IPS-18c (cell line): Measurements from ENCODE around the gene UBTD2.
"Not testable (repeated sequence)": the region's sequence is repeated elsewhere in the genome, so short reads cannot be mapped to it uniquely, and the experiment has no call there.

Experiments
- H3K4me3 ChIP-seq: 2 replicates; pipeline ENCODE4 v1.7.0; 2013; ENCODE audit warnings: low read depth, mild to moderate bottlenecking, low read length, moderate library complexity; ENCODE audit not compliant: insufficient read depth
- H3K9me3 ChIP-seq: one replicate; pipeline ENCODE4 v1.6.1; 2013; ENCODE audit warnings: mild to moderate bottlenecking, low read length, moderate library complexity; ENCODE audit not compliant: control insufficient read depth, insufficient read depth

Gene UBTD2

DNA sequence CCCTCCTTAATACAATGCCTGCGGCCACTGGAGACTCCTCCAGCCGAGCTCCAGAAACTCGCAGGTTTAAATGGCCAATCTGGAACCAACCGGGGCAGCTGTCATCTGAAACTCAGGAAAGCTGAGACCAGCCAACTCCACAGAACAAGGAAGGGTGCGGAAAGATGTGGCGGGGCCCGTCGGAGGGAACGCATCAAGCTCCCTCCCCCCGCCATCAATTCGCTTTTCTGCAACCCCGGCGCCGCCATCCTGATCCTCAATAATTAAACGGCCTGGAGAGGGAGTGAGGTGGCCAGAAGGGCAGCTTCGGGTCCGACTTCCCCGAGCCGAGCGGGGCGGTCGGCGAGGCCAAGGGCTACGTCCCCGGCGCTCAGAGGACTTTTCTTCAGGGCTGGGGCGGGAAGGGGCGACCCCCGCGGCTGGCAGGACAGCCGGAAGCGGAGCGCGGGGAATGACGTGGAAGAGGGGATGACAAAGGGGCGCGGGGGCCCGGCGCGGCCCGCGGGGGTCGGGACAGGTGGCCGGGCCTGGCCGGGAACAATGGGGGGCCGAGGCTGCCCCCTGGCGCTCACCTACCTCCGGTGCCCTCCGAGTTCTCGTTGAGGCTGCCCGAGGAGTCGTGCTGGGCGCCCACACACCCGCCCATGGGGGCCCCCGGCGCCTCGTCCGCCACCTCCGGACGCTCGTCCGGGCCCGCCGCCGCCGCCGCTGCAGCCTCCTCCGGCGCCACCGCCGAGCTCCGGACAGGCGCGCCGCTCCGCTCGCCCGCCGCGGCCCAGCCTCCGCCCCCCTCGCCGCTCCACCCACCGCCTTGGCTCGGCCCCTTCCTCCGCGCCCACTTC, at the start of gene UBTD2:
Gene UBTD2, minus strand, starts transcription at position 745 of the 842 bp plus-strand sequence. Its CDS starts 99 bp downstream, at position 646.
- peak within 1 kb of the TSS; percentile 87 for H3K4me3 ChIP-seq
- H3K9me3 ChIP-seq, result no peaks in the 10 kb centered on the region

DNA sequence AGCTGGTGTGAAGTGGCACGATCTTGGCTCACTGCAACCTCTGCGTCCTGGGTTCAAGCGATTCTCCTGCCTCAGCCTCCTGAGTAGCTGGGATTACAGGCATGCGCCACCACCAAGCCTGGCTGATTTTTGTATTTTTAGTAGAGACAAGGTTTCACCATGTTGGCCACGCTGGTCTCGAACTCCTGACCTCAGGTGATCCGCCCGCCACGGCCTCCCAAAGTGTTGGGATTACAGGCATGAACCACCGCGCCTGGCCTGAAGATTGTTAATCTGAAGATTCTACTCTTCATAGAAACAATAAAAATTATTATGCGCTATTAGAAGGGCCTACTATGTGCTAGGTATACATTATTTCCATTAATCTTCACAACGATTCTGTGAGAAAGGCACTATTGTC, 43.3 kb upstream of the UBTD2 start:
- H3K9me3 ChIP-seq, H3K4me3 ChIP-seq: not testable (repeated sequence)

DNA sequence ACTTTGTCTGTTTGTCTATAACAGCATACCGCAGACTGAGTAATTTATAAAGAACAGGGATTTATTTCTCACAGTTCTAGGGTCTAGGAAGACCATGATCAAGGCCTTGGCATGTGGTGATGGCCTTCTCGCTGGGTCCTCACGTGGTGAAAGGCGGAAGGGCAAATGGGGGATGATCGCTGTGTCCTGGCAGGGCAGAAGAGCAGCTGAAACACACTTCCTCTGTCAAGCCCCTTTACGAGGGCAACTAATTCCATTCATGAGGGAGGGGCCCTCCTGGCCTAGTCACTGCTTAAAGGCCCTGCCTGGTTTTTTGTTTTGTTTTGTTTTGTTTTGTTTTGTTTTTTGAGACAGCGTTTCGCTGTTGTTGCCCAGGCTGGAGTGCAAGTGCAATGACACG, 41.9 kb upstream of the UBTD2 start:
- Histone ChIP-seq H3K9me3 (no peaks in the 10 kb centered on the region), H3K4me3 (no peak overlapping the region)

- Histone ChIP-seq H3K4me3 (no peak overlapping the region), H3K9me3 (no peaks in the 10 kb centered on the region)
These were observed 38.7 kb upstream of the UBTD2 start for GRCh38 chr5:172322028-172322965.

- no peak overlapping the region for H3K4me3 ChIP-seq
- no peaks in the 10 kb centered on the region for H3K9me3 ChIP-seq
These were observed 38.0 kb upstream of the UBTD2 start for GRCh38 chr5:172321593-172321992.

DNA sequence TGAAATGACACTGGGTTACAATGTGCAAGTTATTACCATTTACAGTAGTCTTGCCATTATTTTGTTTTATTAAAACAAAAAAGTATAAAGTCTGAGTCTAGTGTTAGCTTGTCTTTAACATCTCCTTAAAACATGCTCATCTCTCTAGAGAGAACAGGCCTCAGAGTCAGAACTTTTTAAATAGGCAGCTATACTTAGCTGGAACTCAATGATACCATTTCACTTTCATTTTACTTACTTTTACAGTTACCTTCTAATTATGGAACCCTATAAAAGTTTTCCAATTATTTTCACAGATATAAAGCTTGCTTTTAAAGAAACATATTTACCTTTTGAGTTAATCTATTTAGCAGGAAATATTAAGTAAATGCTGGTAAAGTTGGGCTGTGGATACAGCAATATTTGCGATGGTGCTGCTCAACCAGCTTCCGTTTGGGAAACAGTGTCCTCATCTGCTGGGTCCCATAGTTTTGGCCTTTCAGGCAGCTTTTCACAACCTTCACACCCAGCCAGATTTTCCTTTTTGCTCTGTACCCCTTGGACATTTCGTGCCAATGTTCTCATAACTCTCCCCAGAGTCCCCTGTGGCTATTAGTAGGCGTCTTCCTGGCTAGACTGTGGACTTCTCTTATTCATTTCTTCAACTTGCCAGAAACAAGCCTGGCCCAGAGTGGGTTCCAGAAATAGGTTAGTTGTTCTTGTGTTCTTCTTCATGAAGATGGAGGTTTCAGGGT, 36.3 kb upstream of the UBTD2 start:
- Histone ChIP-seq H3K9me3 (no peaks in the 10 kb centered on the region), H3K4me3 (no peak overlapping the region)

DNA sequence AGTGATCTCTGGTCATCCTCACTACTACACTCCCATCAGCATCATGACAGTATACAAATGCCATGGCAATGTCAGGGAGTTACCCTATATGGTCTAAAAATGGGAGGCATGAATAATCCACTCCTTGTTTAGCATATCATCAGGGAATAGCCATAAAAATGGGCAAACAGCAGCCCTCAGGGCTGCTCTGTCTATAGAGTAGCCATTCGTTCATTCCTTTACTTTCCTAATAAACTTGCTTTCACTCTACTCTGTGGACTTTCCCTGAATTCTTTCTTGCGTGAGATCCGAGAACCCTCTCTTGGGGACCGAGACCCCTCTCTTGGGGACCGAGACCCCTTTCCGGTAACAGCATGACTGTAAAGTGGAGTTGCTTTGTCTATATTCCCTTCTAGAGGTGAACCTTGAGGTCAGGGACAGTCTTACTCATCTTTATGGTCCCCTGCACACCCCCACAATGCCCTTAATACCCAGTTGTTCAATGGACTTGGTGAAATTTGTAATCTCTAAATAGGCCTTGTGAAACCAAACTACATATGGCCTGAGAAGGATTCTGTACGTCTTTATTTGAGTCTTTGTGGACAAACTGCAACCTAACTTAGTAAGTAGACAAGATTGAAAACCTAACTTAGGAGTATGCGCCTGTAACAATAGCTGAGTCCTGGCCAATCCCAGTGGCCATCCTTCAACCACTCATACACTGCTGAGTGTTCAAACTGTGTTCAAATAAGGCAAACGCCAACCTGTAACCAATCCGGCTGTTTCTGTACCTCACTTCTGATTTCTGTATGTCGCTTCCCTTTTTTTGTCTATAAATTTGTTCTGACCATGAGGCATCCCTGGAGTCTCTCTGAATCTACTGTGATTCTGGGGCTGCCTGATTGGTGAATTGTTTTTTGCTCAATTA, 32.3 kb upstream of the UBTD2 start:
- H3K4me3 ChIP-seq, result no peak overlapping the region
- no peaks in the 10 kb centered on the region for H3K9me3 ChIP-seq

- Histone ChIP-seq H3K9me3 (no peaks in the 10 kb centered on the region), H3K4me3 (no peak overlapping the region)
These were observed 30.4 kb upstream of the UBTD2 start for GRCh38 chr5:172313915-172314314.

DNA sequence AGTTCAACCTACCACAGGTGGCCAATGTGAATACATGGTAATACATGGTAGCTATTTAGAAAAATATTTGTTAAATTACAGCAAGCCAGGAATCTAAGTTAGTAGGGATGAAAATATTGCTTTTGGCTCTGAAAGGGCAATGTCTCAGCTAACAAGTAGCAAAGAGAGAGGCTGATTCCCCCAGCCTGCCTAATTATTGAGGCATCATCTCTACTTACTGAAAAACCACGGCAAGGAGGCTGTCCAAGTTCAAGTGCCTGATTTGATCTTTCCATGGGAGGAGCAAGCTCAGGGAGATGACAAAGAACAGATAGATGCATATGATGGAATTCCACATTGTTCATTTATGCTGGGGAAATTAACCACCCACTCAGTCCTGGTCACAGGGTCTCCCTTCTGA, 28.7 kb upstream of the UBTD2 start:
- no peaks in the 10 kb centered on the region for H3K9me3 ChIP-seq

GRCh38 chr5:172311605-172312004, 28.0 kb upstream of the UBTD2 start:
- no peak overlapping the region for H3K4me3 ChIP-seq
- no peaks in the 10 kb centered on the region for H3K9me3 ChIP-seq

More for the DNA sequence above, 28.7 kb upstream of the UBTD2 start:
- no peak overlapping the region for H3K4me3 ChIP-seq

DNA sequence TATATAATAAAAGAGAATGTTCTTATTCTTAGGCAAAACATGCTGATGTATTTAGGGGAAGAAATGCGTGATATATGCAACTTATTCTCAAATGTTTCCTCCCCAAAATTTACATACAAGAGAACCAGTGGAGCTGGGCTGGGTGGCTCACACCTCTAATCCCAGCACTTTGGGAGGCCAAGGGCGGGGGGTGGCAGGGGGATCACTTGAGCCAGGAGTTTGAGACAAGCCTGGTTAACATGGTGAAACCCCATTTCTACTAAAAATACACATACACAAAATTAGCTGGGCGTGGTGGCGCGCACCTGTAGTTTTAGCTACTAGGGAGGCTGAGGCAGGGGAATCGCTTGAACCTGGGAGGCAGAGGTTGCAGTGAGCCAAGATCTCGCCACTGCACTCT, 27.5 kb upstream of the UBTD2 start:
- H3K4me3 ChIP-seq, result no peak overlapping the region
- H3K9me3 ChIP-seq, result no peaks in the 10 kb centered on the region

DNA sequence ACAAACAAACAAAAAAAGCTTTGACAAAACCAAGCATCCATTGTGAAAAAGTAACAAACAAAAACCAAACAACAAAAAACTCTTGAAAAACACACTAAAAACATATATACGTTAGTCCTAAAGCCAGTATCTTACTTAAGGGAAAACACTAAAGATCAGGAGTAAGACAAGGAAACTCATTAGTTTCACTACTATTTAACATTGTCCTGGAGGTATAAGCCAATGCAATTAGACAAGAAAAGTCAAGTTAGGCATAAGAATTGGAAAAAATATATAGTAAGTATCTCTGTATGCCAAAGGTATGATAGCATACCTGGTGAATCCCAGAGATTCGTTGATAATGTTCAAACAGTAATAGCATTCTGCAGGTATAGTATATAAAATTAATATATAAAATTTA, 21.8 kb upstream of the UBTD2 start:
- Histone ChIP-seq H3K9me3 (peaks cover 2% of the 10 kb centered on the region), H3K4me3 (no peak overlapping the region)

DNA sequence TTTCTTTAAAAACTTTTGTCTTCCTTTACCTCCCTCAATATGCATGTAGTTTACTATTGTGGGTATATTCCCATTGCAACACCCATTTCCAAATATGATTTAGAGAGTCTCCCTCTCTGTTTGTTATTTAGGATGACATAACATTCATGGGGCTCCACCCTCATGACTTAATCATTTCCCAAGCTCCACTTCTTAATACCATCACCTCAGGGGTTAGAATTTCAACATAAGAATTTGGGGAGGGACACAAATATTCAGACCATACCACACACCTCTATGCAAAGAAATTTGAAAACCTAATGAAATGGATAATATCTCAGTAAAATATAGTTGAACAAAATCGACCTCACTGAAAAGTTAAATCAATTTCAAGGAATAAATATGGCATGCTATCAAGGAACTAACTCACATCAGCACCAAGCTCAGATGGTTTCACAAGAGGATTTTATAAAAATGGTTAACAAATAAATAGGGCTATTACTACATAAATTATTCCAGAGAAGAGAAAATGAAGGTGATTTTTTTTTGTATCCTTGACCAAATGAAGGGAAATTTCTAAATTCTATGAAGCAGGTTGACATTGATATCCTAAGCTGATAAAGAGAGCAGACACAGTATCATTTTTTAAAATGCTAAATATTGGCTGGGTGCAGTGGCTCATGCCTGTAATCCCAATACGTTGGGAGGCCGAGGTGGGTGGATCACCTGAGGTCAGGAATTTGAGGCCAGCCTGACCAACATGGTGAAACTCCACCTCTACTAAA, 20.2 kb upstream of the UBTD2 start:
- H3K9me3 ChIP-seq, result peaks cover 2% of the 10 kb centered on the region
- H3K4me3 ChIP-seq, result no peak overlapping the region

- no peak overlapping the region for H3K4me3 ChIP-seq
- H3K9me3 ChIP-seq, result peaks cover 2% of the 10 kb centered on the region
These were observed 19.6 kb upstream of the UBTD2 start for GRCh38 chr5:172303162-172303561.

DNA sequence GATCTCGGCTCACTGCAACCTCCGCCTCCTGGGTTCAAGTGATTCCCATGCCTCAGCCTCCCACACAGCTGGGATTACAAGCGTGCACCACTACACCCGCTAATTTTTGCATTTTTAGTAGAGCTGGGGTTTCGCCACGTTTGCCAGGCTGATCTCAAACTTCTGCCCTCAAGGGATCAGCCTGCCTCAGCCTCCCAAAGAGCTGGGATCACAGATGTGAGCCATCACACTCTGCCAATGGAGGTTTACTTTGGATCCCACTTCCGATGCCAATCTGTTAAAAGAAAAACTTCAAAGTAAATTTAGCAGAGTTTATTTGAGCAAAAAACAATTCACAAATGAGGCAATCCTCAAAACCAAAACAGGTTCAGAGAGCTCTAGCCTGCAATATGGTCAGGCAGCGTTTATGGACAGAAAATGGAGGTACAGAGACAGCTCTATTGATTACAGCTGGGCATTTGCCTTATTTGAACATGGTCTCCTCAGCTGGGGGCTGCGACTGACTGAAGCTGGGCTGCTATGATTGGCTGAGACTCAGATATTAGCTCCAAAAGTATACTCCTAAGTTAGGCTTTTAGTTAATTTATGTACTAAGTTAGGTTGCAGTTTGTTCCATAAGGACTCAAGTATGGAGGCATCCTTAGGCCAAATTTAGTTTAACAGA, 18.6 kb upstream of the UBTD2 start:
- peaks cover 2% of the 10 kb centered on the region for H3K9me3 ChIP-seq
- H3K4me3 ChIP-seq, result no peak overlapping the region
